DOHH2 (cell line): ENCODE results near the gene TECRL.

Source experiments
- H3F3A ChIP-seq: fragments of 200-600 bp; sonication (generic), shearing (Covaris generic); 2 replicates; pipeline ENCODE4 v1.6.0; 2016; ENCODE audit warnings: antibody characterized with exemption, mild to moderate bottlenecking; ENCODE audit not compliant: control insufficient read depth, insufficient read depth
- H3K27ac ChIP-seq: fragments of 200-600 bp; sonication (generic); 2 replicates; pipeline ENCODE4 v1.5.1; 2014; ENCODE audit warnings: low read depth, mild to moderate bottlenecking, low read length, moderate library complexity
- H3K27me3 ChIP-seq: fragments of 200-600 bp; sonication (generic); 2 replicates; pipeline ENCODE4 v1.6.1; 2014; ENCODE audit warnings: mild to moderate bottlenecking, low read length, mixed read lengths; ENCODE audit not compliant: control insufficient read depth
- H3K36me3 ChIP-seq: fragments of 200-600 bp; sonication (generic); 2 replicates; pipeline ENCODE4 v1.6.1; 2014; ENCODE audit warnings: mild to moderate bottlenecking, low read length, moderate library complexity, mixed read lengths; ENCODE audit not compliant: control insufficient read depth
- H3K4me1 ChIP-seq: fragments of 200-600 bp; sonication (generic); 2 replicates; pipeline ENCODE4 v1.6.1; 2014; ENCODE audit warnings: mild to moderate bottlenecking, low read length, mixed read lengths; ENCODE audit not compliant: control insufficient read depth
- H3K4me2 ChIP-seq: fragments of 200-600 bp; sonication (generic); 2 replicates; pipeline ENCODE4 v1.6.0; 2014; ENCODE audit warnings: mild to moderate bottlenecking, low read length, moderate library complexity
- H3K4me3 ChIP-seq: fragments of 200-600 bp; sonication (generic); 2 replicates; pipeline ENCODE4 v1.5.1; 2014; ENCODE audit warnings: mild to moderate bottlenecking, low read length, mixed read lengths
- H3K79me2 ChIP-seq: fragments of 200-600 bp; sonication (generic); 2 replicates; pipeline ENCODE4 v1.6.1; 2014; ENCODE audit warnings: mild to moderate bottlenecking, low read length, mixed read lengths; ENCODE audit not compliant: control insufficient read depth
- H3K9me2 ChIP-seq: fragments of 200-600 bp; sonication (generic); replicated peaks from 2 replicates; pipeline ENCODE4 v1.6.1; 2014; ENCODE audit warnings: mild to moderate bottlenecking, low read length, mixed read lengths; ENCODE audit not compliant: control insufficient read depth
- H3K9me3 ChIP-seq: fragments of 200-600 bp; sonication (generic); 2 replicates; pipeline ENCODE4 v1.6.1; 2014; ENCODE audit warnings: antibody characterized with exemption, low read length, mixed read lengths; ENCODE audit not compliant: control insufficient read depth, insufficient read depth
- H4K20me1 ChIP-seq: fragments of 200-600 bp; sonication (generic); 2 replicates; pipeline ENCODE4 v1.6.0; 2014; ENCODE audit warnings: low read depth, mild to moderate bottlenecking, antibody characterized with exemption, low read length, moderate library complexity; ENCODE audit not compliant: control insufficient read depth, insufficient read depth
- EZH2phosphoT487 ChIP-seq: fragments of 200-600 bp; sonication (generic); IDR thresholded peaks from 2 replicates; pipeline ENCODE4 v1.6.1; 2017; ENCODE audit warnings: borderline replicate concordance, mild to moderate bottlenecking, antibody characterized with exemption, low read length, moderate library complexity, mixed read lengths
- TF ChIP-seq, protein P1 (sequence below): fragments of 200-600 bp; sonication (generic); IDR thresholded peaks from one replicate; pipeline ENCODE4 v1.5.1; 2014; ENCODE audit warnings: antibody characterized with exemption, mild to moderate bottlenecking, low read depth, low read length; ENCODE audit not compliant: poor library complexity, severe bottlenecking

Gene TECRL

DNA sequence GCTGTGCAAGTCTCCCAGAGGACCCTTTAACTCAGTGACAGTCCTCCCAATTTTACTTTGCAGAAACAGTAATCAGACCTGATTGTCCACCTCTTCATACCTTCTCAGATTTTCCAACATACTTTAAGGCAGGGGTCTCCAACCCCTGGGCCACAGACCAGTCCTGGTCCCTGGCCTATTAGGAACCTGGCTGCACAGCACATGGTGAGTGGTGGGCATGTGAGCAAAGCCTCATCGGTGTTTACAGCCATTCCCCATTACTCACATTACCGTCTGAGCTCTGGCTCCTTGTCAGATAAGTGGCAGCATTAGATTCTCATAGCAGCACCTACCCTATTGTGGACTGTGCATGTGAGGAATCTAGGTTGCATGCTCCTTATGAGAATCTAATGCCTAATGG is 74.3 kb downstream of the TECRL start:
- Histone ChIP-seq H3K27ac (no peak overlapping the region), H3K4me3 (no peak overlapping the region), H3K79me2 (no peaks in the 10 kb centered on the region), H4K20me1 (no peaks in the 10 kb centered on the region), H3K4me1 (no peaks in the 10 kb centered on the region), H3K27me3 (no peaks in the 10 kb centered on the region), H3F3A (no peaks in the 10 kb centered on the region), H3K4me2 (no peak overlapping the region), H3K9me3 (no peaks in the 10 kb centered on the region), H3K9me2 (no peaks in the 10 kb centered on the region), H3K36me3 (no peaks in the 10 kb centered on the region)
- TF ChIP-seq, protein P1, sequence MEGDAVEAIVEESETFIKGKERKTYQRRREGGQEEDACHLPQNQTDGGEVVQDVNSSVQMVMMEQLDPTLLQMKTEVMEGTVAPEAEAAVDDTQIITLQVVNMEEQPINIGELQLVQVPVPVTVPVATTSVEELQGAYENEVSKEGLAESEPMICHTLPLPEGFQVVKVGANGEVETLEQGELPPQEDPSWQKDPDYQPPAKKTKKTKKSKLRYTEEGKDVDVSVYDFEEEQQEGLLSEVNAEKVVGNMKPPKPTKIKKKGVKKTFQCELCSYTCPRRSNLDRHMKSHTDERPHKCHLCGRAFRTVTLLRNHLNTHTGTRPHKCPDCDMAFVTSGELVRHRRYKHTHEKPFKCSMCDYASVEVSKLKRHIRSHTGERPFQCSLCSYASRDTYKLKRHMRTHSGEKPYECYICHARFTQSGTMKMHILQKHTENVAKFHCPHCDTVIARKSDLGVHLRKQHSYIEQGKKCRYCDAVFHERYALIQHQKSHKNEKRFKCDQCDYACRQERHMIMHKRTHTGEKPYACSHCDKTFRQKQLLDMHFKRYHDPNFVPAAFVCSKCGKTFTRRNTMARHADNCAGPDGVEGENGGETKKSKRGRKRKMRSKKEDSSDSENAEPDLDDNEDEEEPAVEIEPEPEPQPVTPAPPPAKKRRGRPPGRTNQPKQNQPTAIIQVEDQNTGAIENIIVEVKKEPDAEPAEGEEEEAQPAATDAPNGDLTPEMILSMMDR = no peak
- TF ChIP-seq EZH2phosphoT487 = no peak

DNA sequence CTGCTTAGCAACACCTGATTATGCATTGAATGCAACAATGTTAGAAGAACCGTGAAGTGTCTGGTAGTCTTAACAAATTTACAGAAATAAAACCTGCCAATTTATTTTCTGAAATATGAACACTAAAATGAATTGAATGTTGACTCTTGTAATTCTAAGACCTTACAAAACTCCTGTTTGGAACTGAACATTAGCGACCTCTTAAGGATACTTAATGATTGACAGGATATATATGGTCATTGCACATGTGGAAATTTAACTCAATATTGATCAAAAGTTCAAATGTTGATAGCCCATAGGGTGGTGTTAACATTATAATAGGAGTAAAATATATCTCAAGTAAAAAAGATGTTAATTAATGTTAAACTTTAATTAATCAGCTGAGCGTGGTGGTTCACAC is 79.1 kb downstream of the TECRL start:
- H3K79me2 ChIP-seq = no peaks in the 10 kb centered on the region
- no peaks in the 10 kb centered on the region for H4K20me1 ChIP-seq
- H3K4me1 ChIP-seq = no peaks in the 10 kb centered on the region
- no peaks in the 10 kb centered on the region for H3K36me3 ChIP-seq
- no peak overlapping the region for H3K4me2 ChIP-seq
- no peaks in the 10 kb centered on the region for H3F3A ChIP-seq
- TF ChIP-seq EZH2phosphoT487 = no peak
- TF ChIP-seq, protein P1 = no peak
- H3K9me3 ChIP-seq = no peaks in the 10 kb centered on the region
- H3K27me3 ChIP-seq = no peaks in the 10 kb centered on the region
- H3K4me3 ChIP-seq = no peak overlapping the region
- no peak overlapping the region for H3K27ac ChIP-seq
- H3K9me2 ChIP-seq = no peaks in the 10 kb centered on the region

DNA sequence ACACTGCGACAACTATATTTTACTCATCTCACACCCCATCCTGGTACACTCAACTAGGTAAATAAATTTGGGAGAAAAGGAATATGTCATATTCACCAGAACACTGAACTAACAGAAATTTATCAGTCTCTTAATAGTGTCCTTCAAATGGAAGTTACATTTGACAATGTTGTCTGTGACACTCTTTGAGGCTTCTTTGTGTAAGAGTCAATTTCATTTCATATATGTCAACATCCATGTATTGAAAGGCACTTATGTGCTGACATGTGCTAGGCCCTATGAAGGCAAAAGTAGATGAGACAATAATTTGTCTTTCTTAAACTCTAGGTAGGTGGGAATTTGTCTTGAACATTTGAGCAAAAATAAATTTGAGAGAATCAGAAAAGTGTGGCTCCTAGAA is 82.0 kb downstream of the TECRL start:
- H3K9me2 ChIP-seq = no peaks in the 10 kb centered on the region
- no peaks in the 10 kb centered on the region for H3F3A ChIP-seq
- no peaks in the 10 kb centered on the region for H3K79me2 ChIP-seq
- no peak for TF ChIP-seq EZH2phosphoT487
- TF ChIP-seq, protein P1 = no peak
- H3K4me3 ChIP-seq = no peak overlapping the region
- no peak overlapping the region for H3K4me2 ChIP-seq
- H4K20me1 ChIP-seq = no peaks in the 10 kb centered on the region
- no peaks in the 10 kb centered on the region for H3K36me3 ChIP-seq
- no peaks in the 10 kb centered on the region for H3K27me3 ChIP-seq
- no peak overlapping the region for H3K27ac ChIP-seq
- no peaks in the 10 kb centered on the region for H3K9me3 ChIP-seq
- H3K4me1 ChIP-seq = no peaks in the 10 kb centered on the region

DNA sequence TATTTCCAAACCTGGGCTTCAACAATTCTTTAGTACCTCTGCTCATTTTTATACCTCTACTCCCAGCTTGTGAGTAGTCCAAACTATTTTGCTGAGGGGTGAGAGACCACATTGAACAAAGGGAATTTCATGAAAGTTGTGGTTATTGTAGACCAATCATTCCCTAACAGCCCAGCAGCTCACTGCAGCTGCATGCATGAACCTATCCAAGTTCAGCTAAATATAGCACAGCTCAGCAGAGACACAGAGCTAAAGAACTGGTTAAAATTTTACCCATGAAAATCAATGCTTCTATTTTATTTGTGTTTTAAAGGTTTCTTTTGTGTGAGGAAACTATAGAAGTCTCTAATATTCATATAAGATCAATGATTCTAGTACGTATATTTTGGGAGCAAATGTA is 82.7 kb downstream of the TECRL start:
- no peaks in the 10 kb centered on the region for H4K20me1 ChIP-seq
- H3K27ac ChIP-seq = no peak overlapping the region
- H3F3A ChIP-seq = no peaks in the 10 kb centered on the region
- no peak overlapping the region for H3K4me3 ChIP-seq
- no peak overlapping the region for H3K4me2 ChIP-seq
- H3K9me3 ChIP-seq = no peaks in the 10 kb centered on the region
- H3K36me3 ChIP-seq = no peaks in the 10 kb centered on the region
- H3K27me3 ChIP-seq = no peaks in the 10 kb centered on the region
- H3K79me2 ChIP-seq = no peaks in the 10 kb centered on the region
- TF ChIP-seq, protein P1 = no peak
- no peak for TF ChIP-seq EZH2phosphoT487
- H3K4me1 ChIP-seq = no peaks in the 10 kb centered on the region
- H3K9me2 ChIP-seq = no peaks in the 10 kb centered on the region
